DND-41 (cell line): ENCODE results near the gene RGS19.

Experiments used
- CTCF ChIP-seq: IDR thresholded peaks from 2 replicates; pipeline ENCODE4 v1.5.1; 2012; ENCODE audit warnings: borderline replicate concordance, low read length, moderate library complexity, mild to moderate bottlenecking; ENCODE audit not compliant: poor library complexity, severe bottlenecking; ENCODE audit errors: extremely low read depth
- EZH2 ChIP-seq: IDR thresholded peaks from 3 replicates; pipeline ENCODE4 v1.6.1; 2012; ENCODE audit warnings: borderline replicate concordance, low read depth, mild to moderate bottlenecking, moderate library complexity, low read length, inconsistent platforms; ENCODE audit not compliant: severe bottlenecking

GRCh38 chr20:64051561-64052325 lies 27.6 kb downstream of the RGS19 start:
- TF ChIP-seq CTCF (no peak), EZH2 (no peak)
